CD4-positive, alpha-beta T cell treated with Interleukin-6 at 100 ng/mL for 8 hours (primary cell): ENCODE data around the gene ZNF662.

ENCODE experiments used
- DNase-seq: peaks from one replicate; pipeline ENCODE4 v3.0.0-alpha.2; 2020; ENCODE audit warnings: mixed read lengths, low spot score

ZNF662 gene

DNA sequence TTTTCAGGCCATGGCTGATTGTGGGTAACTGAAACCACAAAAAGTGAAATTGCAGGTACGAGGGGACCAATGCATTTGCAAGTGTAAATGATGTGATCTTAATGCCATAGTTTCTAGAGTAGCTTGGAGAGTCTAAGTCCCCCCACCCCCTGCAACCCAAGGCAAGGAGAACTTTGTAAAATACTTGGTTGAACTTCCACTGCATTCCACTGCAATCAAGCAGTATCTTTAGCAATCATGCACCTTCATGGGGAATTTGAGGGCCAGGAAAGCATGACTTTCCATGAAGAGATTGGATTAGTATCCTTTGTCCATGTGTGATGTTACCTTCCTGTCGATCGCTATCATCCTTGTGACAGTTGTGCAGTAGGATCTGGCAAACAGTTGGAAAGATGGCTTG, 18.9 kb upstream of the ZNF662 start:
- DNase-seq: no peak

DNA sequence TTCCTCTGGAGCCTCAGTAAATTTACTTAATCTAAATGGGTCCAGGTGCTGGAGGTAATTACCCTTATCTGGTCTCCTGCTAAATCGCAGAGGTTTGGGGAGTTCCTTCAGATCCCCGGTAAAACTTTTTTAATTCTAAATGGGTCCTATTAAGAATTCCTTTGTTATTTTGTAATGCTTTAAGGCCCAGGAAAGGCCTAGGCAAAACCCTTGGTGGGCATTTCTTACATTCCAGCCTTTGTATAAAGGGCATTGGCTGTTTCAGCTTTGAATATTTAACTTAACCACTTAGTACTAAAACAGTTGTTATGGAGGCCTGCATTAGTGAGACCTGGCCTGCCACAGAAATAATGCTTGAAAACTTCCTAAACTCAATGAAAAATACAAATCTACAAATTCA, 14.9 kb upstream of the ZNF662 start:
- no peak for DNase-seq

- DNase-seq: no peak
Measured at GRCh38 chr3:42892169-42892568, 13.8 kb upstream of the ZNF662 start.

- no peak for DNase-seq
Measured at GRCh38 chr3:42892807-42893206, 13.1 kb upstream of the ZNF662 start.

GRCh38 chr3:42894698-42895579, 11.0 kb upstream of the ZNF662 start:
- DNase-seq: no peak

- DNase-seq: no peak
Measured at GRCh38 chr3:42895580-42895868, 10.4 kb upstream of the ZNF662 start.

DNA sequence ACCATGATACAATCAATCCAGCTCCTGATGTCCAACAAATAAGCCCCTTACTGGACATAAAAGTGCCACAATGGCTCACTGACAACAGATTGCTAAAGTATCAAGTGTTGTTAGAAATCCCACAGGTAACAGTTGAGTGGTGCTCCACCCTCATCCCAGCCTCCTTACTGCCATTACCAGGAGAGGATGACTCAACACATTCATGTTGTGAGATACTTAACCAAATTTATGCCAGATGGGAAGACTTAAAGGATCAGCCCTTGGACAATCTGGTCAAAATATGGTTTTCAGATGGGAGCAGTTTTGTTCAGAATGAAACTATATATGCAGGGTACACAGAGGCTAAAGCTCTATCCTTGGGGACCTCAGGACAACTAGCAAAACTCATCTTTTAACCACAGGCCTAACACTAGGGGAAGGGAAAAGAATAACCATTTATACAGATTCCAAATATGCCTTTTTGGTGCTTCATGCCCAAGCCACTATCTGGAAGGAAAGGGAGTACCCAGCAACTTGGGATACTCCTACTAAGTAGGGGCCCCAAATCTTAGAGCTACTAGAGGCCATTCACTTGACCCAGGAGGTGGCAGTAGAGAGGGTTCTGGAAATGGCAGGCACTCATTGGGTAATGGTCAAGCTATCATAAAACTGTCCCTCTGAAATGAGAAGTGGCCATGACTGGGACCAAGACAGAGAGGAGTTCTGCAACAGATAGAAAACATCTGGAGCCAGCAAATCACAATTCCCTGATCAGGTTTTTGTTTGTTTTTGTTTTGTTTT, 6.9 kb upstream of the ZNF662 start:
- no peak for DNase-seq

DNA sequence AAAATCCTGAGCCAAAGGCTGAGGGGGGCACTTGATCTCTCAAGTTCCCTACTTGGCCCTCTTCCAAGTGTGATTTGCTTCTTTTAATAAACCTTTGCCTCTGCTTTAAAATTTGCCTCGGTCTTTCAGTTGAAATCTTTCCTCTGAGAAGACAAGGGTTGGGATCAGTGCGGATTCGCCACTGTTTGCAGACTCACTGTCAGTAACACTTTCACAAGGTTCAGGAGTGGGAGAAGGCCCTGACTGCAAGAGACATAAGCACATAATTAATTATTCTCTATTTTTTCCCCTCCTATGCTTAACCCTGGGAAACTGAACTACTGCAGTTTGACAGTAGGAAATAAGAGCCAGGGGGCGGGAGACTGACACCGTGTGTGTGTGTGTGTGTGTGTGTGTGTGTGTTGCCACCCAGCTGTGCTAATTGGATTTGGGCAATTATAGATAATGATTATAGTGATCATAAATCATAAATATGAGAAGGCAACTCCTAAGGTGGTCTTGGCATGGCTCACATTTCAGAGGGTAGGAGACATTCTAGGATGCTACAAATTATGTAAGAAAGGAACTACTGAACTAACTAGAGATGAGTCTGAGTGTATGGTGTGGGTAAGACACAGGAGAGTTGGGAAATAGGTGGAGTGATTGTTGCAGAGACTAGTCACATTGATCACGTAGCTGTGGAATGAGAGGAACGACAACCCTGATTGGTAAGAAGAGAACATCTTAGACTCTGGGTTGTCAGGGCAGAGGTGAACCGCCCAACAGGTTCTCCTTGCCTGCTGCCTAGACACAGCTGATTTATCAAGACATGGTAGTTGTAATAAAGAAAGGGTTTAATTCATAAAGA, 5.5 kb upstream of the ZNF662 start:
- no peak for DNase-seq

GRCh38 chr3:42901073-42901415, 4.9 kb upstream of the ZNF662 start:
- no peak for DNase-seq

DNA sequence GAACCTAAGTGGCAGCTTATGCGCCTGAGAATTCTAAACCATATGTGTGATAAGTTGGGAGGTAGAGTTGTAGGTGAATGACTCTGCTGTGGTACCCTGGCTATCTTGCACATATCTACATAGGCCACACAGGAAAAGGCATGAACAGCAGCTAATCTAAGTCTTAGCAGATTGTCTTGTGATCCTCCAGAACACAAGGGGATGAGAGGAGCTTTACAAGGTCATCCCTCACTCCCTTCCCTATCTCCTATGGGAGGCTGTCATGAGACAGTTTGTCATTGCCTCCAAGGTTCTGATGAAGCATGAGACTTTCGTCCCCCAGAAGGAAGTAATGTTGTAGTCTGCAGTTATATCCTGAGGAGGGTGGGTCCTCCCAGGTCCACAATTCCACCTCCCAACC, 3.7 kb upstream of the ZNF662 start:
- no peak for DNase-seq

DNA sequence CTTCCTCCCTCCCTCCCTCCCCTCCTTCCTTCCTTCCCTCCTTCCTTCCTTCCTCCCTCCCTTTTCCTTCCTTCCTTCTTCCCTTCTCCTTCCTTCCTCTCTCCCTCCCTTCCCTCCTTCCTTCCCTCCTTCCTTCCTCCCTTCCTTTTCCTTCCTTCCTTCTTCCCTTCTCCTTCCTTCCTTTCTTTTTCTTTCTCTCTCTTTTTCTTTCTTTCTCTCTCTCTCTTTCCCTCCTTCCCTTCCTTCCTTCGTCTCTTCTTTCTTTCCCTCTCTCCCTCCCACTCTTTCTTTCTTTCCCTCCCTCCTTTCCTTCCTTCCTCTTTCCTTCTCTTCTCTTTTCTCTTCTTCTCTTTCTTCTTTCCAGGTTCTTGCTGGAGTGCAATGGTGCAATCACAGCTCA, 1.9 kb upstream of the ZNF662 start:
- no peak for DNase-seq

DNA sequence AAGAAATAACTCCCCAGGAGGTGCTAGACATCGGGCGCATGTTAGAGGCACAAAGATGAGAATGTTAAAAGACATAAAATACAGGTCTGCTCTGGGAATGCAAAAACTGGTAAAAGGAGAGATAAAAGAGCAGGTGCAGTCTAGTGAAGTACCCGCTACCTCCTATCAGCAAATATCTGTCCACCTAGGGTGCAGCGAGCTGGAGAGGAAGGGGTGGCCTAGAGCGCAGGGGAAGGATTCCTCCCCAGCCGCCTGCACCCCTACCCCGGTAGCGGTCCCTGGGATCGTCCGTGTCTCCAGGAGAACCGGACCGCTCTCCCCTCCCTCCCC, 237 bp upstream of the ZNF662 start:
- no peak for DNase-seq

- no peak for DNase-seq
Measured at GRCh38 chr3:42906848-42907183, 874 bp downstream of the ZNF662 start.

- no peak for DNase-seq
Measured at GRCh38 chr3:42908675-42909074, 2.7 kb downstream of the ZNF662 start.

GRCh38 chr3:42911551-42911950, 5.6 kb downstream of the ZNF662 start:
- no peak for DNase-seq

DNA sequence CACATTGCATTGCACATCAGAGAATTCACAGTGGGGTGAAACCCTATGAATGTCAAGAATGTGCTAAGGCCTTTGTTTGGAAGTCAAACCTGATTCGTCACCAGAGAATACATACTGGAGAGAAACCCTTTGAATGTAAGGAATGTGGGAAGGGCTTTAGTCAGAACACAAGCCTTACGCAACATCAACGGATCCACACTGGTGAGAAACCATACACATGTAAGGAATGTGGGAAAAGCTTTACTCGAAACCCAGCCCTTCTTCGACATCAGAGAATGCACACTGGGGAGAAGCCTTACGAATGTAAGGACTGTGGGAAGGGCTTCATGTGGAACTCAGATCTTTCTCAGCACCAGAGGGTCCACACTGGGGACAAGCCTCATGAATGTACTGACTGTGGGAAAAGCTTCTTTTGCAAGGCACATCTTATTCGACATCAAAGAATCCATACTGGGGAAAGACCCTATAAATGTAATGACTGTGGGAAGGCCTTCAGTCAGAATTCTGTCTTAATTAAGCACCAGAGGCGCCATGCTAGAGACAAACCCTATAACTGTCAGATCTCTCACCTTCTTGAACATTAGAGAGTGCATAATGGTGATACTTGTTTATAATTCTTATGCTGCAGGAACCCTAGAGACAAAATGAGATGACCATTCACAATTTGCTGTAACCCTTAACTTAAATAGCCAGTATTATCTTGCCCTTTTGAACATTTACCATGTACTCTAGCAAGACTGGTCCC, 9.0 kb downstream of the ZNF662 start:
- no peak for DNase-seq

- no peak for DNase-seq
Measured at GRCh38 chr3:42923606-42924005, 17.7 kb downstream of the ZNF662 start.

DNA sequence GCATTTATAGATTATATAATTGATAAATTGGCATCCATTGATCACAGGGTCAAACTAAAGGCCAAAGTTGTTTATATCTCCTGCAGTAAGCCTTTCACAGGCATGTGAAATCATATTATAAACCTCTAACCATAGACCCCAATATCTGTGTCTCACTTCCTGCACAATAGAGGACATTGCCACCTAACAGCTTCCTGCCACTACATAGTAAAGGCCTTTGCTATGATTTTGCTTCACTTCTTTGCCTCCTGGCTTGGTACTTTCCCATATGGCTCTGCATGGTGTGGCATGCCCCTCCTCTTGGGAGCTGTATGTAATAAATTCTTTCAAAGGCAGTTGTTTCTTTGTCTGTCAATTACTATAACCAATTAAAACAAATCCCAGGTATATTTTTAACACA, 20.4 kb downstream of the ZNF662 start:
- no peak for DNase-seq

- no peak for DNase-seq
Measured at GRCh38 chr3:42934111-42934510, 28.2 kb downstream of the ZNF662 start.

DNA sequence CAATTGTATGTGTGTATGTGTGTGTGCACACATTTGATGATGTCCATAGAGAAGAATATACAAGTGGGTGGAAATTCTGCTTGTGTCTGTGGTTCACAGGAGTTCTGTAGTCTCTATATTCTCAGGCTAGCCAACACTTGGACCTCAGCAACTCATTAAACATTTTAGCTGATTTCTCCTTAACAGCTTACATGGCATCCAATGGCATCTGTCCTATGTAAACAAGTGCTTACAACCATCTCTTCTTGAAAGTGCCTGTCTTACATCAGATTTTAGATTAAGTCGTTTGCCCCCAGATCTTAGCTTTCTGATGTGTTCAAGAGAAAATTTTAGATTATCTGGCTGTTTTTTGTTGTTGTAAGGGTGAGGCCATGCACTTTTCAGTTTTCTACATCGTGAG, 29.0 kb downstream of the ZNF662 start:
- DNase-seq: no peak

- DNase-seq: peak; percentile 42
Measured at GRCh38 chr3:42935472-42935871, 29.5 kb downstream of the ZNF662 start.
